ENCODE measurements around the gene WBP4.
"Not testable (repeated sequence)": the region's sequence is repeated elsewhere in the genome, so short reads cannot be mapped to it uniquely, and the experiment has no call there.

The WBP4 gene

GRCh38 chr13:41085961-41086585 lies 24.8 kb downstream of the WBP4 start:
- no peak for DNase-seq

- not testable (repeated sequence) for DNase-seq
These were observed 34.4 kb downstream of the WBP4 start for GRCh38 chr13:41095681-41096080.

GRCh38 chr13:41098761-41099160 lies 37.5 kb downstream of the WBP4 start:
- no peak for DNase-seq

- DNase-seq = no peak
These were observed 38.7 kb downstream of the WBP4 start for GRCh38 chr13:41099986-41100385.

- DNase-seq = no peak
These were observed 45.8 kb downstream of the WBP4 start for GRCh38 chr13:41107104-41107571.

GRCh38 chr13:41107584-41108014 lies 46.3 kb downstream of the WBP4 start:
- no peak for DNase-seq

GRCh38 chr13:41111454-41111853 lies 50.1 kb downstream of the WBP4 start:
- DNase-seq = no peak

- no peak for DNase-seq
These were observed 56.6 kb downstream of the WBP4 start for GRCh38 chr13:41117869-41118268.

- peak; percentile 56 for DNase-seq
These were observed 61.5 kb downstream of the WBP4 start for GRCh38 chr13:41122838-41123237.

- DNase-seq = no peak
These were observed 66.4 kb downstream of the WBP4 start for GRCh38 chr13:41127701-41128100.

GRCh38 chr13:41130356-41130755 lies 69.0 kb downstream of the WBP4 start:
- DNase-seq = peak; percentile 25

- not testable (repeated sequence) for DNase-seq
These were observed 69.9 kb downstream of the WBP4 start for GRCh38 chr13:41131189-41131588.

- not testable (repeated sequence) for DNase-seq
These were observed 70.6 kb downstream of the WBP4 start for GRCh38 chr13:41131660-41132511.

GRCh38 chr13:41132512-41133152 lies 71.3 kb downstream of the WBP4 start, which contains the start of gene KBTBD6:
Gene KBTBD6 (minus strand): TSS chr13:41132802. CDS start chr13:41132511, 291 bp downstream.
- peak; percentile 95 for DNase-seq
